Measurements from ENCODE around the gene MORN5.

Gene MORN5

GRCh38 chr9:122232796-122233306 is 73.1 kb downstream of the MORN5 start:
- no peak for DNase-seq (ENCODE audit: low spot score)

GRCh38 chr9:122234022-122234748 is 74.5 kb downstream of the MORN5 start:
- no peak for DNase-seq (ENCODE audit: low spot score)

GRCh38 chr9:122236681-122237080 is 77.0 kb downstream of the MORN5 start:
- no peak for DNase-seq (ENCODE audit: low spot score)

GRCh38 chr9:122239722-122240121 is 80.0 kb downstream of the MORN5 start:
- no peak for DNase-seq (ENCODE audit: low spot score)

GRCh38 chr9:122244349-122244748 is 84.6 kb downstream of the MORN5 start:
- no peak for DNase-seq (ENCODE audit: low spot score)

- DNase-seq (ENCODE audit: low spot score) = no peak
Measured at GRCh38 chr9:122246666-122247065, 87.0 kb downstream of the MORN5 start.

GRCh38 chr9:122248448-122248865 is 88.7 kb downstream of the MORN5 start:
- DNase-seq (ENCODE audit: low spot score) = no peak
